Cardiac muscle cell (in vitro differentiated cells and primary cell): ENCODE results near the gene SERF2. TPM values are rescaled to one million over a fixed set of nuclear protein-coding genes. Genes with fewer than 3 reads are reported as not detected.
A peak's percentile ranks its signal among the peaks of the same experiment; 100 is the strongest.
"Not testable (repeated sequence)": the region's sequence is repeated elsewhere in the genome, so short reads cannot be mapped to it uniquely, and the experiment has no call there.

Experiments used
- DNase-seq, 2 donors: peaks; one replicate each; pipeline versions ENCODE4 v3.0.0 to v3.0.0-alpha.2; 2010 to 2017; ENCODE audit warnings: low read depth in 1 of 2, low spot score in 1 of 2
- H3K27ac ChIP-seq: fragments of 200-600 bp; sonication (generic); 2 replicates; pipeline ENCODE4 v1.5.1; 2016
- H3K27me3 ChIP-seq: fragments of 200-600 bp; sonication (generic); 2 replicates; pipeline ENCODE4 v1.6.0; 2016; ENCODE audit warnings: control low read depth
- H3K36me3 ChIP-seq: fragments of 200-600 bp; sonication (generic); 2 replicates; pipeline ENCODE4 v1.5.1; 2016; ENCODE audit warnings: control low read depth
- H3K4me1 ChIP-seq: fragments of 200-600 bp; sonication (generic); 2 replicates; pipeline ENCODE4 v1.8.1; 2017; ENCODE audit warnings: low read depth, mild to moderate bottlenecking, mixed run types
- H3K4me3 ChIP-seq: fragments of 200-600 bp; sonication (generic); 2 replicates; pipeline ENCODE4 v1.5.1; 2016; ENCODE audit warnings: mild to moderate bottlenecking
- H3K9me3 ChIP-seq: fragments of 200-600 bp; sonication (generic); 2 replicates; pipeline ENCODE4 v1.5.1; 2017; ENCODE audit warnings: low read depth, mild to moderate bottlenecking, control low read depth
- polyA plus RNA-seq: library from polyadenylated mRNA; unstranded; fragments of >200 nt; fragmentation: Nextera tagmentation; extraction: Ambion mirVana; gene quantifications from 2 replicates; pipeline ENCODE4 v1.2.1, GENCODE V29; 2016
- total RNA-seq: library from RNA; depleted of rRNA; stranded (reverse); fragments of >200 nt; gene quantifications from 2 replicates; pipeline ENCODE4 v1.2.3, GENCODE V29; 2016
- TF ChIP-seq, protein P1 (sequence below): IDR thresholded peaks from 2 replicates; pipeline ENCODE4 v1.5.1; 2012; ENCODE audit warnings: low read depth, mild to moderate bottlenecking, low read length

SERF2 gene
- total and polyA plus RNA-seq, 2 experiments from 2014 or later = 1,079 to 1,545 TPM

DNA sequence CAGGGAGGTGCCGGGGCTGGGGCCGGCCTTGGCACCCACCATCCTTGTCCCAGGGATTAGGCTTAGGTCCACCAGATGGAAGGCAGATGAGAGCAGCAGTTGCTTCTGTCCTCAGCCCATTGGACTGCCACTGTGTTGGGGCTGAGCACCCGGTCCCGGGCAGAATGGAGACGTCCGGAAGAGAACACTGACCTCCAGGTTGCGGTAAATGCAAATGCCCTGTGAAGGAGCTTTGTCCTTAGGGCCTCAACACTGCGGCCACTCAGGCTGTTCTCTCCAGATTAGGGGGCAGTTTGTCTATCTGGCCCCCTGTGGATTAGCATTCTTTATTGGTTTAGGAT, 7.8 kb downstream of the SERF2 start, which contains the start of gene SERINC4:
SERINC4 (minus strand) TSS at position 276 of the 341 bp plus-strand sequence; CDS start at position 42, 234 bp downstream.
- Histone ChIP-seq H3K27me3 (no peaks in the 10 kb centered on the region), H3K27ac (peak within 1 kb of the TSS; percentile 89), H3K9me3 (no peaks in the 10 kb centered on the region), H3K36me3 (peaks cover 23% of the 10 kb centered on the region), H3K4me1 (peaks cover 9% of the 10 kb centered on the region), H3K4me3 (peak within 1 kb of the TSS; percentile 73)
- TF ChIP-seq, protein P1, sequence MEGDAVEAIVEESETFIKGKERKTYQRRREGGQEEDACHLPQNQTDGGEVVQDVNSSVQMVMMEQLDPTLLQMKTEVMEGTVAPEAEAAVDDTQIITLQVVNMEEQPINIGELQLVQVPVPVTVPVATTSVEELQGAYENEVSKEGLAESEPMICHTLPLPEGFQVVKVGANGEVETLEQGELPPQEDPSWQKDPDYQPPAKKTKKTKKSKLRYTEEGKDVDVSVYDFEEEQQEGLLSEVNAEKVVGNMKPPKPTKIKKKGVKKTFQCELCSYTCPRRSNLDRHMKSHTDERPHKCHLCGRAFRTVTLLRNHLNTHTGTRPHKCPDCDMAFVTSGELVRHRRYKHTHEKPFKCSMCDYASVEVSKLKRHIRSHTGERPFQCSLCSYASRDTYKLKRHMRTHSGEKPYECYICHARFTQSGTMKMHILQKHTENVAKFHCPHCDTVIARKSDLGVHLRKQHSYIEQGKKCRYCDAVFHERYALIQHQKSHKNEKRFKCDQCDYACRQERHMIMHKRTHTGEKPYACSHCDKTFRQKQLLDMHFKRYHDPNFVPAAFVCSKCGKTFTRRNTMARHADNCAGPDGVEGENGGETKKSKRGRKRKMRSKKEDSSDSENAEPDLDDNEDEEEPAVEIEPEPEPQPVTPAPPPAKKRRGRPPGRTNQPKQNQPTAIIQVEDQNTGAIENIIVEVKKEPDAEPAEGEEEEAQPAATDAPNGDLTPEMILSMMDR = no peak
- DNase-seq = no peak

DNA sequence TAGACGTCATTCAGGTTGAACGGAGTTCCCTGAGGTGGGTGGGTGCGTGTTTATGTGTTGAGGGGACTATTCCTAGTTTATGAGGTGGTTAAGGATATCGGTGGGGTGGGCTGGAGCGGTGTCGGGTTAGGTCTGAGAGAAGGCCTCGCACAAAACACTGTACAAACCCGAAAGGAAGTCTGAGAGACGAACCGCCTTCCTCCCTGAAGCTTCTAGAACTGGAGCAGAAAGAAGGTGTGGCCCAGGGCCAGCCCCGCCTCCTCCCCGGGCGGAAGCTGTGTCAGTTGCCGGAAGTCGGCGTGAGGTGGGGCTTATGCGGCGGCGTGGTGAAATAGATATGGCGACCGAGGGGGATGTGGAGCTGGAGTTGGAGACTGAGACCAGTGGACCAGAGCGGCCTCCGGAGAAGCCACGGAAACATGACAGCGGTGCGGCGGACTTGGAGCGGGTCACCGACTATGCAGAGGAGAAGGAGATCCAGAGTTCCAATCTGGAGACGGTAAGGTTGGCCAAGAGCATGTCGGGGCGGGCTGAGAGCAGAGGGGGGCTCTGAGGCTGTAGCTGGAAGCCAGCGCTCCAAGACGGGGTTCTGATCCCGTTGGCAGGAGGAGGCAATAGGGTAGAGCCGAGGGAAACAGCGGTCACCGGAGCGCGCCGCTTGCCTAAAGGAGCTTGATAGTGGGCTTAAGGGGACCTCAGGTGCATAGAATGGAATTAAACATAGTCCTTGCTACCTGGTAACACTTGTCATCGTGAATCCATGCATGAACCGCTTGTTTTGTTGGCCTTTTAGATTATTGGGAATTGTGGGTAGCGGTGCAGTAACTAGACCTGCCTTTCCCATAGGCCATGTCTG, 8.4 kb downstream of the SERF2 start, which contains the start of gene HYPK:
HYPK (plus strand) TSS at position 314 of the 856 bp plus-strand sequence; CDS start at position 338, 24 bp downstream.
- peak; percentile 86 to 93 for DNase-seq
- peaks cover 6% of the 10 kb centered on the region for H3K4me1 ChIP-seq
- no peaks in the 10 kb centered on the region for H3K9me3 ChIP-seq
- H3K4me3 ChIP-seq = peak within 1 kb of the TSS; percentile 73
- peaks cover 28% of the 10 kb centered on the region for H3K36me3 ChIP-seq
- H3K27ac ChIP-seq = peak within 1 kb of the TSS; percentile 89
- H3K27me3 ChIP-seq = no peaks in the 10 kb centered on the region
- TF ChIP-seq, protein P1 = no peak

DNA sequence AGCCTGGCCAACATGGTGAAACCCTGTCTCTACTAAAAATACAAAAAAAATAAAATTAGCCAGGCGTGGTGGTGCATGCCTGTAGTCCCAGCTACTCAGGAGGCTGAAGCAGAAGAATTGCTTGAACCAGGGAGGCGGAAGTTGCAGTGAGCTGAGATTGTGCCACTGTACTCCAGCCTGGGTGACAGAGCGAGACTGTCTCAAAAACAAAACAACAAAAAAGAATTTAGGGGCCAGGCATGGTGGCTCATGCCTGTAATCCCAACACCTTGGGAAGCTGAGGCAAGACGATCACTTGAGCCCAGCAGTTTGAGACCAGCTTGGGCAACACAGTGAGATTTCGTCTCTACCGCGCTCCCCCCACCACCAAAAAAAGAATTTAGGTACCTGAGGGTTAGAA, 10.6 kb downstream of the SERF2 start:
- not testable (repeated sequence) for H3K27ac ChIP-seq, H3K4me1 ChIP-seq, DNase-seq, H3K4me3 ChIP-seq, H3K27me3 ChIP-seq, H3K9me3 ChIP-seq
- peaks cover 40% of the 10 kb centered on the region for H3K36me3 ChIP-seq

DNA sequence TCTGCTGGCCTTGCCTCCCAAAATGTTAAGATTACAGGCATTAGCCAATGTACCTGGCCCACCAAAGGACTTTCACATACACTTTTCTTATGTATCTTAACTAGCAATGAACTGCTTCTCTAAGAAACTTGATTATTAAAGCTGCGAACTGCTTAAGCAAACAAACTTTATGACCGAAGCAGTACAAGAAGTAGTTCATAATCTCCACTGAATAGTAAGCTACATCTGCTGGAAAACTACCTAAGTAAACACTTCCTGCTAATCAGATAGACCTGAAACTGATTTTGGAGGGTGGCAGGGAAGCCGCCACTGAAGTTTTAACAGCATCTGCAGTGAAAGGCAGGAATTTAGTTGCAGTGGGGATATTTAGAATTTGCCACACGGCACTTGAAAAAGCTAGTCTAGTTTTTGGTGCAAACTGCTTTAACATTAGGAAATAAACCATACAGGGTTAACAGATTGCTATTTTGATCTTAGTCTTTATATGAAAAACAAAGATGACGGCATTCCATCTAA, 16.4 kb downstream of the SERF2 start:
- Histone ChIP-seq H3K27ac (no peak overlapping the region), H3K27me3 (no peaks in the 10 kb centered on the region), H3K36me3 (peaks cover 75% of the 10 kb centered on the region), H3K9me3 (no peaks in the 10 kb centered on the region), H3K4me1 (no peaks in the 10 kb centered on the region), H3K4me3 (no peak overlapping the region)
- DNase-seq = no peak
- TF ChIP-seq, protein P1 = no peak

DNA sequence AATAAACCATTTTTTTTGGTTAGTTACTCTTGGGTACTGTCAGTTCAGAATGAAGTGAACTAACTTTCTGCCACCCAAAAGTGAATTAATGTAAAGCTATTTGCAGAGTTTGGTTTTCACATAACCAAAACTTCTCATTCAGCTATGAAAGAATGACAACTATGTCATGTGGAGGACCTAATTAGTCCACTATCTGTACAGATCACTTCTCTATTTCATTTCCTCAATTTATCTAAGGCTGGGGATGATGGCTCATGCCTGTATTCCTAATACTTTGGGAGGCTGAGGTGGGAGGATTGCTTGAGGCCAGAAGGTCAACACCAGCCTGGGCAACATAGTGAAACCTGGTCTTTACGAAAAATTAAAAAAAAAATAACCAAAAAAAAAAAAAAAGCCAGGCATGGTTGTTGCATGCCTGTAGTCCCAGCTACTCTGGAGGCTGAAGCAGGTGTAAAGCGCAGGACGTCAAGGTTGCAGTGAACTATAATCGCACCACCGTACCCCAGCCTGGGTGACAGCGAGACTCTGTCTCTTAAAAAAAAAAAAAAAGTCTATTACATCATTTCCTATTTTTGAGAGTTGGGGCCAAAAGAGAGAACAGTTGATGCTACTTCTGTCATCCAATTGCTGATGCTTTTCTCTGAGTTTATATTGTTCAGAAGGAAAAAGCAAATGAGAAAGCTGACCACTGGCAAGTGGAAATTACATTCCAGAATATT, 17.0 kb downstream of the SERF2 start:
- peaks cover 78% of the 10 kb centered on the region for H3K36me3 ChIP-seq
- H3K4me1 ChIP-seq = no peaks in the 10 kb centered on the region
- no peaks in the 10 kb centered on the region for H3K27me3 ChIP-seq
- DNase-seq = no peak
- no peak overlapping the region for H3K4me3 ChIP-seq
- H3K9me3 ChIP-seq = no peaks in the 10 kb centered on the region
- no peak overlapping the region for H3K27ac ChIP-seq
- TF ChIP-seq, protein P1 = no peak

DNA sequence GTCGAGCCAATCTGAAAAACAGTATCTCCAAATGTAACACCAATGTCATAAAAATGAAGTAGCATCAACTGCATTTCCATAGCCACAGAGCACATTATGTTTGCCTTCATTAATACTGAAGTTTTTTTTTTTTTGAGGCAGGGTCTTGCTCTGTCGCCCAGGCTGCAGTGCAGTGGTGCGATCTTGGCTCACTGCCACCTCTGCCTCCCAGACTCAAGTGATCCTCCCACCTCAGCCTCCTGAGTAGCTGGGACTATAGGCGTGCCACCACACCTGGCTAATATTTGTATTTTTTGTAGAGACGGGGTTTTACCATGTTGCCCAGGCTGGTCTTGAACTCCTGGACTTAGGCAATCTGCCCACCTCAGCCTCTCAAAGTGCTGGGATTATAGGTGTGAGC, 22.9 kb downstream of the SERF2 start:
- H3K4me3 ChIP-seq, DNase-seq, H3K27me3 ChIP-seq, H3K4me1 ChIP-seq, H3K9me3 ChIP-seq, H3K27ac ChIP-seq: not testable (repeated sequence)
- peaks cover 52% of the 10 kb centered on the region for H3K36me3 ChIP-seq
